Measurements from ENCODE around the gene TLR8. TPM values are rescaled to one million over a fixed set of nuclear protein-coding genes. Genes with fewer than 3 reads are reported as not detected.
A peak's percentile ranks its signal among the peaks of the same experiment; 100 is the strongest.

TLR8 gene
- total and polyA plus RNA-seq, 10 of the 15 experiments (the other 5 are each of a cell fraction or from before 2014, with no cell fraction given), result 0.04 TPM; not detected in 9

DNA sequence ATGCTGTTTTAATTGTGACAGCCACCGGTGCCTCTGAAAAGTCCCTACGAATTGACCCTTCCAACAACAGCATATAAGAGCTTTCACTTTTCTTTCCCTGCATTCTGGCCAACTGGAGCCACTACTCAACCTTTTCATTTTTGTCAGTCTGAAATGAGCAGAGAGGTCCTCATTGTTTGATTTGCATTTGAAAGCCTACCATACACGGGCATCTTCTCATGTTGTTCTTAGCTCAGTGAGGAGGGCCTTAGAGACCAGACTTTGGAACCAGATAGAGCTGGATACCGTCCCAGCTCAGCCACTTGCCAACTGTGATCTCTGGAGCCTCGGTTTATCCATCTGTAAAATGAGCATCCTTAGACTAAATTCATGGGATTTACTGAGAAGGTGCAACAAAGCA is 51.6 kb downstream of the TLR8 start:
- ChIA-PET RAD21 (ENCODE audit: unreplicated experiment) (interaction anchor here (0.8 to 15.5 kb wide), 18 partner anchors 9 to 530 kb away, joined by 3 to 549 read pairs (median 16); partner anchors contain the start of genes PRPS2 and TMSB4X), POLR2A (interaction anchor here (0.5 to 7.7 kb wide), 14 partner anchors 9 to 470 kb away, joined by 3 to 138 read pairs (median 8); partner anchors contain the start of gene TMSB4X), SMC1A (ENCODE audit: uncharacterized antibody, unreplicated experiment) (interaction anchor here (0.9 to 18.8 kb wide), 10 partner anchors 9 to 530 kb away, joined by 3 to 632 read pairs (median 25); partner anchors contain the start of gene TMSB4X), CTCF (interaction anchor here (1.1 to 6.4 kb wide), 14 partner anchors 11 to 530 kb away, joined by 3 to 37 read pairs (median 6); no protein-coding TSS in a partner anchor)
- H3K9ac ChIP-seq (ENCODE audit: control insufficient read depth, insufficient read depth, low read length), result peak overlapping the region; percentile 63
- H3K9me3 ChIP-seq (replicated peaks; ENCODE audit: control insufficient read depth, insufficient read depth, low read length), result no peaks in the 10 kb centered on the region
- intact Hi-C loops (cut with micrococcal nuclease; ENCODE audit: unreplicated experiment) (loop anchor here (10.0 kb wide), 1 partner anchor 737 kb away; no protein-coding TSS in a partner anchor), in situ Hi-C loops (cut with MboI) (loop anchor here (10.0 to 25.0 kb wide), 2 partner anchors 704 to 1067 kb away; partner anchors contain the start of genes GEMIN8 and TCEANC)
- H2AFZ ChIP-seq (ENCODE audit: control insufficient read depth, low read depth, low read length), result no peak overlapping the region; the same call in 1 of the 2 replicates
- H3K79me2 ChIP-seq (ENCODE audit: control insufficient read depth, insufficient read depth, low read length), result peaks cover 17% of the 10 kb centered on the region
- 37% methylated on average over 5 of the region's 5 CpGs for WGBS (ENCODE audit: insufficient coverage, insufficient replicate concordance, low lambda C conversion rate, missing lambda C conversion rate)
- no TSS peak for BruUV-seq (replicated peaks)
- H3K4me2 ChIP-seq (ENCODE audit: control insufficient read depth, insufficient read depth), result peak overlapping the region; percentile 87
- H3K4me1 ChIP-seq (ENCODE audit: control insufficient read depth, insufficient read depth, low read length), result peaks cover 53% of the 10 kb centered on the region
- H4K20me1 ChIP-seq (ENCODE audit: control insufficient read depth, insufficient read depth), result no peaks in the 10 kb centered on the region
- H3K4me3 ChIP-seq, result peak overlapping the region; percentile 56; the same call in 1 of the 2 replicates
- DNase-seq (ENCODE audit: low read depth, low spot score) (peak; percentile 51), FAIRE-seq (no peak), ATAC-seq (peak; percentile 35)
- no peaks in the 10 kb centered on the region for H3K36me3 ChIP-seq (ENCODE audit: control insufficient read depth in 2 of 2, insufficient read depth in 2 of 2, low read length in 1 of 2)
- no peaks in the 10 kb centered on the region for H3K27me3 ChIP-seq (replicated peaks in 1 of 2; ENCODE audit: control insufficient read depth in 2 of 2, insufficient read depth in 2 of 2, low read length in 1 of 2)
- peak overlapping the region; percentile 99 for H3K27ac ChIP-seq (ENCODE audit: control insufficient read depth, insufficient read depth)
- TF ChIP-seq, protein P1, sequence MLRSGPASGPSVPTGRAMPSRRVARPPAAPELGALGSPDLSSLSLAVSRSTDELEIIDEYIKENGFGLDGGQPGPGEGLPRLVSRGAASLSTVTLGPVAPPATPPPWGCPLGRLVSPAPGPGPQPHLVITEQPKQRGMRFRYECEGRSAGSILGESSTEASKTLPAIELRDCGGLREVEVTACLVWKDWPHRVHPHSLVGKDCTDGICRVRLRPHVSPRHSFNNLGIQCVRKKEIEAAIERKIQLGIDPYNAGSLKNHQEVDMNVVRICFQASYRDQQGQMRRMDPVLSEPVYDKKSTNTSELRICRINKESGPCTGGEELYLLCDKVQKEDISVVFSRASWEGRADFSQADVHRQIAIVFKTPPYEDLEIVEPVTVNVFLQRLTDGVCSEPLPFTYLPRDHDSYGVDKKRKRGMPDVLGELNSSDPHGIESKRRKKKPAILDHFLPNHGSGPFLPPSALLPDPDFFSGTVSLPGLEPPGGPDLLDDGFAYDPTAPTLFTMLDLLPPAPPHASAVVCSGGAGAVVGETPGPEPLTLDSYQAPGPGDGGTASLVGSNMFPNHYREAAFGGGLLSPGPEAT (IDR thresholded peaks at IDR 0.05; ENCODE audit: low read depth), result 0 out of 2 replicates have a peak, but pooled peaks have one; percentile 18
- TF ChIP-seq IKZF2 (IDR thresholded peaks at IDR 0.05), result peak in 1 of 2 experiments; percentile 15; a peak in 1 of 4 replicates
- TF ChIP-seq TAF1 (IDR thresholded peaks at IDR 0.05; ENCODE audit: borderline replicate concordance, low read depth, low read length), result peak; percentile 51; the same call in 1 of the 2 replicates
- TF ChIP-seq POLR2AphosphoS2 (IDR thresholded peaks at IDR 0.05; ENCODE audit: low read depth, low read length), result no peak
- TF ChIP-seq, protein P2, sequence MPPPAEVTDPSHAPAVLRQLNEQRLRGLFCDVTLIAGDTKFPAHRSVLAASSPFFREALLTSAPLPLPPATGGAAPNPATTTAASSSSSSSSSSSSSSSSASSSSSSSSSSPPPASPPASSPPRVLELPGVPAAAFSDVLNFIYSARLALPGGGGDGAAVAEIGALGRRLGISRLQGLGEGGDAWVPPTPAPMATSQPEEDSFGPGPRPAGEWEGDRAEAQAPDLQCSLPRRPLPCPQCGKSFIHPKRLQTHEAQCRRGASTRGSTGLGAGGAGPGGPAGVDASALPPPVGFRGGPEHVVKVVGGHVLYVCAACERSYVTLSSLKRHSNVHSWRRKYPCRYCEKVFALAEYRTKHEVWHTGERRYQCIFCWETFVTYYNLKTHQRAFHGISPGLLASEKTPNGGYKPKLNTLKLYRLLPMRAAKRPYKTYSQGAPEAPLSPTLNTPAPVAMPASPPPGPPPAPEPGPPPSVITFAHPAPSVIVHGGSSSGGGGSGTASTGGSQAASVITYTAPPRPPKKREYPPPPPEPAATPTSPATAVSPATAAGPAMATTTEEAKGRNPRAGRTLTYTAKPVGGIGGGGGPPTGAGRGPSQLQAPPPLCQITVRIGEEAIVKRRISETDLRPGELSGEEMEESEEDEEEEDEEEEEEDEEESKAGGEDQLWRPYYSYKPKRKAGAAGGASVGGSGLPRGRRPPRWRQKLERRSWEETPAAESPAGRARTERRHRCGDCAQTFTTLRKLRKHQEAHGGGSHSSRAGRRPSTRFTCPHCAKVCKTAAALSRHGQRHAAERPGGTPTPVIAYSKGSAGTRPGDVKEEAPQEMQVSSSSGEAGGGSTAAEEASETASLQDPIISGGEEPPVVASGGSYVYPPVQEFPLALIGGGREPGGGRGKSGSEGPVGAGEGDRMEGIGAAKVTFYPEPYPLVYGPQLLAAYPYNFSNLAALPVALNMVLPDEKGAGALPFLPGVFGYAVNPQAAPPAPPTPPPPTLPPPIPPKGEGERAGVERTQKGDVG (CRISPR knock-in tag; IDR thresholded peaks at IDR 0.05), result no peak
- TF ChIP-seq SRF (IDR thresholded peaks at IDR 0.05; ENCODE audit: low read depth in 2 of 2, low read length in 2 of 2), result peak in 1 of 2 experiments; percentile 68; a peak in 1 of 4 replicates
- no peak for TF ChIP-seq RAD21 (IDR thresholded peaks at IDR 0.05; ENCODE audit: insufficient read depth, low read depth, low read length)
- no peak for TF ChIP-seq RCOR1 (conservative IDR thresholded peaks at IDR 0.05; ENCODE audit: low read depth, low read length)
- no peak for TF ChIP-seq MXI1 (IDR thresholded peaks at IDR 0.05; ENCODE audit: low read depth, low read length)
- TF ChIP-seq POLR2AphosphoS5 (IDR thresholded peaks at IDR 0.05; ENCODE audit: low read length), result 0 out of 2 replicates have a peak, but pooled peaks have one; percentile 21
- TF ChIP-seq NR2C2 (IDR thresholded peaks at IDR 0.05; ENCODE audit: borderline replicate concordance, control insufficient read depth, insufficient read length, low read depth), result no peak
- TF ChIP-seq, protein P3, sequence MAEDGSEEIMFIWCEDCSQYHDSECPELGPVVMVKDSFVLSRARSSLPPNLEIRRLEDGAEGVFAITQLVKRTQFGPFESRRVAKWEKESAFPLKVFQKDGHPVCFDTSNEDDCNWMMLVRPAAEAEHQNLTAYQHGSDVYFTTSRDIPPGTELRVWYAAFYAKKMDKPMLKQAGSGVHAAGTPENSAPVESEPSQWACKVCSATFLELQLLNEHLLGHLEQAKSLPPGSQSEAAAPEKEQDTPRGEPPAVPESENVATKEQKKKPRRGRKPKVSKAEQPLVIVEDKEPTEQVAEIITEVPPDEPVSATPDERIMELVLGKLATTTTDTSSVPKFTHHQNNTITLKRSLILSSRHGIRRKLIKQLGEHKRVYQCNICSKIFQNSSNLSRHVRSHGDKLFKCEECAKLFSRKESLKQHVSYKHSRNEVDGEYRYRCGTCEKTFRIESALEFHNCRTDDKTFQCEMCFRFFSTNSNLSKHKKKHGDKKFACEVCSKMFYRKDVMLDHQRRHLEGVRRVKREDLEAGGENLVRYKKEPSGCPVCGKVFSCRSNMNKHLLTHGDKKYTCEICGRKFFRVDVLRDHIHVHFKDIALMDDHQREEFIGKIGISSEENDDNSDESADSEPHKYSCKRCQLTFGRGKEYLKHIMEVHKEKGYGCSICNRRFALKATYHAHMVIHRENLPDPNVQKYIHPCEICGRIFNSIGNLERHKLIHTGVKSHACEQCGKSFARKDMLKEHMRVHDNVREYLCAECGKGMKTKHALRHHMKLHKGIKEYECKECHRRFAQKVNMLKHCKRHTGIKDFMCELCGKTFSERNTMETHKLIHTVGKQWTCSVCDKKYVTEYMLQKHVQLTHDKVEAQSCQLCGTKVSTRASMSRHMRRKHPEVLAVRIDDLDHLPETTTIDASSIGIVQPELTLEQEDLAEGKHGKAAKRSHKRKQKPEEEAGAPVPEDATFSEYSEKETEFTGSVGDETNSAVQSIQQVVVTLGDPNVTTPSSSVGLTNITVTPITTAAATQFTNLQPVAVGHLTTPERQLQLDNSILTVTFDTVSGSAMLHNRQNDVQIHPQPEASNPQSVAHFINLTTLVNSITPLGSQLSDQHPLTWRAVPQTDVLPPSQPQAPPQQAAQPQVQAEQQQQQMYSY (CRISPR knock-in tag; IDR thresholded peaks at IDR 0.05), result no peak
